Neural cell (in vitro differentiated cells): ENCODE data around the gene ZNF691.

Source experiments
- EP300 ChIP-seq: fragments of 450-650 bp; conservative IDR thresholded peaks from 2 replicates; pipeline ENCODE4 v1.6.1; 2014; ENCODE audit warnings: antibody characterized with exemption, mild to moderate bottlenecking, moderate library complexity; ENCODE audit not compliant: poor library complexity, severe bottlenecking
- TF ChIP-seq, protein P1 (sequence below): fragments of 450-650 bp; IDR thresholded peaks from 2 replicates; pipeline ENCODE4 v1.5.1; 2014; ENCODE audit warnings: antibody characterized with exemption, mild to moderate bottlenecking, moderate library complexity; ENCODE audit not compliant: poor library complexity, severe bottlenecking

GRCh38 chr1:42825036-42825851 is 21.2 kb upstream of the ZNF691 start:
- TF ChIP-seq EP300: no peak
- TF ChIP-seq, protein P1, sequence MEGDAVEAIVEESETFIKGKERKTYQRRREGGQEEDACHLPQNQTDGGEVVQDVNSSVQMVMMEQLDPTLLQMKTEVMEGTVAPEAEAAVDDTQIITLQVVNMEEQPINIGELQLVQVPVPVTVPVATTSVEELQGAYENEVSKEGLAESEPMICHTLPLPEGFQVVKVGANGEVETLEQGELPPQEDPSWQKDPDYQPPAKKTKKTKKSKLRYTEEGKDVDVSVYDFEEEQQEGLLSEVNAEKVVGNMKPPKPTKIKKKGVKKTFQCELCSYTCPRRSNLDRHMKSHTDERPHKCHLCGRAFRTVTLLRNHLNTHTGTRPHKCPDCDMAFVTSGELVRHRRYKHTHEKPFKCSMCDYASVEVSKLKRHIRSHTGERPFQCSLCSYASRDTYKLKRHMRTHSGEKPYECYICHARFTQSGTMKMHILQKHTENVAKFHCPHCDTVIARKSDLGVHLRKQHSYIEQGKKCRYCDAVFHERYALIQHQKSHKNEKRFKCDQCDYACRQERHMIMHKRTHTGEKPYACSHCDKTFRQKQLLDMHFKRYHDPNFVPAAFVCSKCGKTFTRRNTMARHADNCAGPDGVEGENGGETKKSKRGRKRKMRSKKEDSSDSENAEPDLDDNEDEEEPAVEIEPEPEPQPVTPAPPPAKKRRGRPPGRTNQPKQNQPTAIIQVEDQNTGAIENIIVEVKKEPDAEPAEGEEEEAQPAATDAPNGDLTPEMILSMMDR: no peak
